Measurements from ENCODE around the gene PARD3B.

- TF ChIP-seq CTCF (IDR thresholded peaks at IDR 0.05) (no peak), POLR2A (IDR thresholded peaks at IDR 0.05) (no peak)
Measured at GRCh38 chr2:205055251-205055650, 510.0 kb downstream of the PARD3B start.
